ACC112 (cell line): Measurements from ENCODE around the gene OR8B4.

Source experiments
- H2AFZ ChIP-seq: fragments of 200-600 bp; sonication (generic); one replicate; pipeline ENCODE4 v1.6.0; 2017; ENCODE audit warnings: antibody characterized with exemption, low read length; ENCODE audit not compliant: unreplicated experiment
- H3K27ac ChIP-seq: fragments of 200-600 bp; sonication (generic); 2 replicates; pipeline ENCODE4 v1.5.1; 2014; ENCODE audit warnings: low read depth, mild to moderate bottlenecking, antibody characterized with exemption, low read length, moderate library complexity
- H3K27me3 ChIP-seq: fragments of 200-600 bp; sonication (generic); 2 replicates; pipeline ENCODE4 v1.6.1; 2014; ENCODE audit warnings: mild to moderate bottlenecking, antibody characterized with exemption, low read length, moderate library complexity, mixed read lengths; ENCODE audit not compliant: insufficient read depth
- H3K36me3 ChIP-seq: fragments of 200-600 bp; sonication (generic); 2 replicates; pipeline ENCODE4 v1.6.1; 2016; ENCODE audit warnings: mild to moderate bottlenecking, antibody characterized with exemption, low read length, moderate library complexity, mixed read lengths; ENCODE audit not compliant: insufficient read depth
- H3K4me1 ChIP-seq: fragments of 200-600 bp; sonication (generic); one replicate; pipeline ENCODE4 v1.6.1; 2016; ENCODE audit warnings: low read length, mixed read lengths; ENCODE audit not compliant: insufficient read depth, unreplicated experiment, control insufficient read depth
- H3K4me3 ChIP-seq: fragments of 200-600 bp; sonication (generic); 2 replicates; pipeline ENCODE4 v1.5.1; 2014; ENCODE audit warnings: mild to moderate bottlenecking, low read depth, low read length
- H3K79me2 ChIP-seq: fragments of 200-600 bp; sonication (generic); one replicate; pipeline ENCODE4 v1.6.0; 2016; ENCODE audit warnings: low read length; ENCODE audit not compliant: control insufficient read depth, unreplicated experiment, insufficient read depth

The OR8B4 gene

GRCh38 chr11:124454552-124454951, 29.9 kb upstream of the OR8B4 start:
- no peaks in the 10 kb centered on the region for H3K36me3 ChIP-seq
- H3K4me3 ChIP-seq, result no peak overlapping the region
- no peaks in the 10 kb centered on the region for H3K79me2 ChIP-seq
- H3K27me3 ChIP-seq, result peaks cover 36% of the 10 kb centered on the region
- H3K4me1 ChIP-seq, result no peaks in the 10 kb centered on the region
- H3K27ac ChIP-seq, result no peak overlapping the region
- no peak overlapping the region for H2AFZ ChIP-seq

GRCh38 chr11:124446916-124447315, 22.2 kb upstream of the OR8B4 start:
- no peak overlapping the region for H3K27ac ChIP-seq
- no peak overlapping the region for H2AFZ ChIP-seq
- no peaks in the 10 kb centered on the region for H3K4me1 ChIP-seq
- H3K27me3 ChIP-seq, result peaks cover 36% of the 10 kb centered on the region
- no peak overlapping the region for H3K4me3 ChIP-seq
- H3K79me2 ChIP-seq, result no peaks in the 10 kb centered on the region
- H3K36me3 ChIP-seq, result no peaks in the 10 kb centered on the region

- H2AFZ ChIP-seq, result no peak within 1 kb of the TSS
- no peak within 1 kb of the TSS for H3K4me3 ChIP-seq
- no peaks in the 10 kb centered on the region for H3K79me2 ChIP-seq
- H3K27ac ChIP-seq, result no peak within 1 kb of the TSS
- peaks cover 48% of the 10 kb centered on the region for H3K27me3 ChIP-seq
- H3K36me3 ChIP-seq, result no peaks in the 10 kb centered on the region
- H3K4me1 ChIP-seq, result no peaks in the 10 kb centered on the region
Observed at GRCh38 chr11:124445646-124446150, 21.0 kb upstream of the OR8B4 start, which contains the start of gene OR8B8. Gene OR8B8 (minus strand): TSS chr11:124445696. CDS start chr11:124441085, 4,611 bp downstream.

- Histone ChIP-seq H3K4me3 (no peak overlapping the region), H3K4me1 (no peaks in the 10 kb centered on the region), H3K79me2 (no peaks in the 10 kb centered on the region), H3K27me3 (peaks cover 76% of the 10 kb centered on the region), H3K36me3 (no peaks in the 10 kb centered on the region), H3K27ac (no peak overlapping the region), H2AFZ (no peak overlapping the region)
Observed at GRCh38 chr11:124442847-124443246, 18.2 kb upstream of the OR8B4 start.

- H3K27me3 ChIP-seq, result peaks cover 78% of the 10 kb centered on the region
- H3K27ac ChIP-seq, result no peak overlapping the region
- no peaks in the 10 kb centered on the region for H3K79me2 ChIP-seq
- no peaks in the 10 kb centered on the region for H3K36me3 ChIP-seq
- no peaks in the 10 kb centered on the region for H3K4me1 ChIP-seq
- H2AFZ ChIP-seq, result no peak overlapping the region
- H3K4me3 ChIP-seq, result no peak overlapping the region
Observed at GRCh38 chr11:124442442-124442841, 17.8 kb upstream of the OR8B4 start.

- Histone ChIP-seq H3K36me3 (no peaks in the 10 kb centered on the region), H3K79me2 (no peaks in the 10 kb centered on the region), H3K27ac (no peak overlapping the region), H2AFZ (no peak overlapping the region), H3K27me3 (peaks cover 85% of the 10 kb centered on the region), H3K4me3 (no peak overlapping the region), H3K4me1 (no peaks in the 10 kb centered on the region)
Observed at GRCh38 chr11:124441519-124441918, 16.8 kb upstream of the OR8B4 start.

GRCh38 chr11:124441081-124441480, 16.4 kb upstream of the OR8B4 start:
- H3K27ac ChIP-seq, result no peak overlapping the region
- H3K4me1 ChIP-seq, result no peaks in the 10 kb centered on the region
- no peaks in the 10 kb centered on the region for H3K79me2 ChIP-seq
- H2AFZ ChIP-seq, result no peak overlapping the region
- H3K4me3 ChIP-seq, result no peak overlapping the region
- H3K36me3 ChIP-seq, result no peaks in the 10 kb centered on the region
- H3K27me3 ChIP-seq, result peaks cover 89% of the 10 kb centered on the region

GRCh38 chr11:124440608-124441007, 15.9 kb upstream of the OR8B4 start:
- Histone ChIP-seq H2AFZ (no peak overlapping the region), H3K4me1 (no peaks in the 10 kb centered on the region), H3K4me3 (no peak overlapping the region), H3K27me3 (peaks cover 89% of the 10 kb centered on the region), H3K36me3 (no peaks in the 10 kb centered on the region), H3K27ac (no peak overlapping the region), H3K79me2 (no peaks in the 10 kb centered on the region)

- H3K36me3 ChIP-seq, result no peaks in the 10 kb centered on the region
- H3K27me3 ChIP-seq, result peaks cover 77% of the 10 kb centered on the region
- no peaks in the 10 kb centered on the region for H3K79me2 ChIP-seq
- H3K4me1 ChIP-seq, result no peaks in the 10 kb centered on the region
- H3K4me3 ChIP-seq, result no peak overlapping the region
- H2AFZ ChIP-seq, result no peak overlapping the region
- H3K27ac ChIP-seq, result no peak overlapping the region
Observed at GRCh38 chr11:124434699-124435098, 10.0 kb upstream of the OR8B4 start.

GRCh38 chr11:124429599-124429998, 4.9 kb upstream of the OR8B4 start:
- Histone ChIP-seq H3K27ac (no peak overlapping the region), H2AFZ (no peak overlapping the region), H3K4me1 (no peaks in the 10 kb centered on the region), H3K27me3 (peaks cover 49% of the 10 kb centered on the region), H3K79me2 (no peaks in the 10 kb centered on the region), H3K4me3 (no peak overlapping the region), H3K36me3 (no peaks in the 10 kb centered on the region)

- Histone ChIP-seq H3K36me3 (no peaks in the 10 kb centered on the region), H3K27ac (no peak overlapping the region), H2AFZ (no peak overlapping the region), H3K4me3 (no peak overlapping the region), H3K4me1 (no peaks in the 10 kb centered on the region), H3K27me3 (peaks cover 63% of the 10 kb centered on the region), H3K79me2 (no peaks in the 10 kb centered on the region)
Observed at GRCh38 chr11:124421043-124421442, 3.6 kb downstream of the OR8B4 start.
